ENCODE results near the gene PJVK. TPM values are rescaled to one million over a fixed set of nuclear protein-coding genes. Genes with fewer than 3 reads are reported as not detected.

The PJVK gene
- total and polyA plus RNA-seq, 10 of the 15 experiments (the other 5 are each of a cell fraction or from before 2014, with no cell fraction given) = 1.8 to 6.8 (median 3.2) TPM

- TF ChIP-seq BMI1 (IDR thresholded peaks at IDR 0.05; ENCODE audit: borderline replicate concordance) (no peak), ZBTB4 (CRISPR knock-in tag; IDR thresholded peaks at IDR 0.05) (no peak), HDAC2 (IDR thresholded peaks at IDR 0.05) (no peak), POLR2AphosphoS2 (IDR thresholded peaks at IDR 0.05; ENCODE audit: low read depth, low read length) (peak; percentile 52), CHD2 (IDR thresholded peaks at IDR 0.05; ENCODE audit: borderline replicate concordance, low read depth, low read length) (peak; percentile 62; the same call in 1 of the 2 replicates), SPI1 (IDR thresholded peaks at IDR 0.05; ENCODE audit: borderline replicate concordance, insufficient read depth, low read depth, low read length) (peak; percentile 14; the same call in 1 of the 2 replicates), SMAD1 (IDR thresholded peaks at IDR 0.05; ENCODE audit: low read depth, partially characterized antibody) (no peak), ZBTB33 (IDR thresholded peaks at IDR 0.05) (0 out of 2 replicates have a peak, but pooled peaks have one; percentile 66), SREBF1 (IDR thresholded peaks at IDR 0.05; ENCODE audit: low read length) (no peak), LARP7 (IDR thresholded peaks at IDR 0.05) (peak; percentile 69), MLLT1 (IDR thresholded peaks at IDR 0.05) (peak; percentile 95), NBN (IDR thresholded peaks at IDR 0.05) (peak; percentile 65), EED (IDR thresholded peaks at IDR 0.05; ENCODE audit: low read depth) (peak; percentile 84), PBX3 (IDR thresholded peaks at IDR 0.05; ENCODE audit: insufficient replicate concordance, low read depth, low read length) (no peak), YY1 (IDR thresholded peaks at IDR 0.05; ENCODE audit: low read depth, low read length) (peak; percentile 91), MTA2 (IDR thresholded peaks at IDR 0.05; ENCODE audit: low read depth) (peak; percentile 50), YBX1 (IDR thresholded peaks at IDR 0.05) (no peak), E2F4 (IDR thresholded peaks at IDR 0.05; ENCODE audit: low read depth, low read length) (no peak)
Measured at GRCh38 chr2:178414266-178415247, 36.6 kb upstream of the PJVK start (continued).
